ENCODE data around the gene MMP25. TPM values are rescaled to one million over a fixed set of nuclear protein-coding genes. Genes with fewer than 3 reads are reported as not detected.

Gene MMP25
- total RNA-seq (2014; rRNA removed; shearing (Covaris generic)): 18.4 and 18.7 TPM in 2 replicates

- peak within 1 kb of the TSS; percentile 78 for H3K4me3 ChIP-seq (ENCODE audit: insufficient read depth, low read depth, low read length)
- H3K36me3 ChIP-seq (replicated peaks; ENCODE audit: control insufficient read depth, insufficient read depth, low read length): 0 out of 2 replicates have a peak, but pooled peaks cover 1% of the 10 kb centered on the region
- peak; percentile 95 for DNase-seq
- peaks cover 15% of the 10 kb centered on the region for H3K27me3 ChIP-seq (ENCODE audit: control insufficient read depth, insufficient read depth, low read length)
Observed at GRCh38 chr16:3045758-3046640, at the start of gene MMP25. TSS of gene MMP25 (plus strand) at chr16:3046561. CDS start at chr16:3046918, 357 bp downstream.

GRCh38 chr16:2999929-3000328, 46.4 kb upstream of the MMP25 start:
- H3K27me3 ChIP-seq (ENCODE audit: control insufficient read depth, insufficient read depth, low read length): no peaks in the 10 kb centered on the region
- H3K4me3 ChIP-seq (ENCODE audit: insufficient read depth, low read depth, low read length): no peak overlapping the region
- no peaks in the 10 kb centered on the region for H3K36me3 ChIP-seq (replicated peaks; ENCODE audit: control insufficient read depth, insufficient read depth, low read length)
- DNase-seq: no peak

GRCh38 chr16:3000540-3000939, 45.8 kb upstream of the MMP25 start:
- H3K4me3 ChIP-seq (ENCODE audit: insufficient read depth, low read depth, low read length): no peak overlapping the region
- H3K27me3 ChIP-seq (ENCODE audit: control insufficient read depth, insufficient read depth, low read length): no peaks in the 10 kb centered on the region
- no peaks in the 10 kb centered on the region for H3K36me3 ChIP-seq (replicated peaks; ENCODE audit: control insufficient read depth, insufficient read depth, low read length)
- DNase-seq: no peak

GRCh38 chr16:3001316-3001715, 45.0 kb upstream of the MMP25 start:
- H3K4me3 ChIP-seq (ENCODE audit: insufficient read depth, low read depth, low read length): no peak overlapping the region
- no peaks in the 10 kb centered on the region for H3K36me3 ChIP-seq (replicated peaks; ENCODE audit: control insufficient read depth, insufficient read depth, low read length)
- peak; percentile 87 for DNase-seq
- no peaks in the 10 kb centered on the region for H3K27me3 ChIP-seq (ENCODE audit: control insufficient read depth, insufficient read depth, low read length)

- Histone ChIP-seq H3K27me3 (ENCODE audit: control insufficient read depth, insufficient read depth, low read length) (no peaks in the 10 kb centered on the region), H3K36me3 (replicated peaks; ENCODE audit: control insufficient read depth, insufficient read depth, low read length) (no peaks in the 10 kb centered on the region; the same call in 1 of the 2 replicates), H3K4me3 (ENCODE audit: insufficient read depth, low read depth, low read length) (no peak overlapping the region; the same call in 1 of the 2 replicates)
- DNase-seq: peak; percentile 99
Observed at GRCh38 chr16:3003582-3004270, 42.6 kb upstream of the MMP25 start.

GRCh38 chr16:3004319-3004718, 42.0 kb upstream of the MMP25 start:
- Histone ChIP-seq H3K27me3 (ENCODE audit: control insufficient read depth, insufficient read depth, low read length) (no peaks in the 10 kb centered on the region), H3K4me3 (ENCODE audit: insufficient read depth, low read depth, low read length) (peak overlapping the region; percentile 12), H3K36me3 (replicated peaks; ENCODE audit: control insufficient read depth, insufficient read depth, low read length) (no peaks in the 10 kb centered on the region; the same call in 1 of the 2 replicates)
- peak; percentile 68 for DNase-seq

GRCh38 chr16:3004781-3005284, 41.5 kb upstream of the MMP25 start:
- peak; percentile 80 for DNase-seq
- H3K4me3 ChIP-seq (ENCODE audit: insufficient read depth, low read depth, low read length): peak overlapping the region; percentile 51
- no peaks in the 10 kb centered on the region; the same call in 1 of the 2 replicates for H3K36me3 ChIP-seq (replicated peaks; ENCODE audit: control insufficient read depth, insufficient read depth, low read length)
- H3K27me3 ChIP-seq (ENCODE audit: control insufficient read depth, insufficient read depth, low read length): no peaks in the 10 kb centered on the region

- peak overlapping the region; percentile 12; the same call in 1 of the 2 replicates for H3K4me3 ChIP-seq (ENCODE audit: insufficient read depth, low read depth, low read length)
- DNase-seq: peak; percentile 71
- peaks cover 2% of the 10 kb centered on the region; the same call in 1 of the 2 replicates for H3K27me3 ChIP-seq (ENCODE audit: control insufficient read depth, insufficient read depth, low read length)
- no peaks in the 10 kb centered on the region; the same call in 1 of the 2 replicates for H3K36me3 ChIP-seq (replicated peaks; ENCODE audit: control insufficient read depth, insufficient read depth, low read length)
Observed at GRCh38 chr16:3007059-3007956, 39.1 kb upstream of the MMP25 start.

- DNase-seq: peak; percentile 92
- H3K4me3 ChIP-seq (ENCODE audit: insufficient read depth, low read depth, low read length): peak overlapping the region; percentile 12
- H3K27me3 ChIP-seq (ENCODE audit: control insufficient read depth, insufficient read depth, low read length): peaks cover 8% of the 10 kb centered on the region
- no peaks in the 10 kb centered on the region; the same call in 1 of the 2 replicates for H3K36me3 ChIP-seq (replicated peaks; ENCODE audit: control insufficient read depth, insufficient read depth, low read length)
Observed at GRCh38 chr16:3007957-3008689, 38.2 kb upstream of the MMP25 start.

- H3K27me3 ChIP-seq (ENCODE audit: control insufficient read depth, insufficient read depth, low read length): peaks cover 12% of the 10 kb centered on the region
- H3K4me3 ChIP-seq (ENCODE audit: insufficient read depth, low read depth, low read length): no peak overlapping the region
- no peak for DNase-seq
- no peaks in the 10 kb centered on the region; the same call in 1 of the 2 replicates for H3K36me3 ChIP-seq (replicated peaks; ENCODE audit: control insufficient read depth, insufficient read depth, low read length)
Observed at GRCh38 chr16:3008690-3009037, 37.7 kb upstream of the MMP25 start.

- H3K4me3 ChIP-seq (ENCODE audit: insufficient read depth, low read depth, low read length): peak overlapping the region; percentile 19; the same call in 1 of the 2 replicates
- DNase-seq: peak; percentile 88
- H3K36me3 ChIP-seq (replicated peaks; ENCODE audit: control insufficient read depth, insufficient read depth, low read length): no peaks in the 10 kb centered on the region; the same call in 1 of the 2 replicates
- peaks cover 12% of the 10 kb centered on the region for H3K27me3 ChIP-seq (ENCODE audit: control insufficient read depth, insufficient read depth, low read length)
Observed at GRCh38 chr16:3009568-3010390, 36.6 kb upstream of the MMP25 start.

GRCh38 chr16:3010510-3010909, 35.9 kb upstream of the MMP25 start:
- H3K36me3 ChIP-seq (replicated peaks; ENCODE audit: control insufficient read depth, insufficient read depth, low read length): no peaks in the 10 kb centered on the region; the same call in none of the 2 replicates
- no peak for DNase-seq
- peaks cover 12% of the 10 kb centered on the region for H3K27me3 ChIP-seq (ENCODE audit: control insufficient read depth, insufficient read depth, low read length)
- no peak overlapping the region for H3K4me3 ChIP-seq (ENCODE audit: insufficient read depth, low read depth, low read length)
